ENCODE data around the gene DKKL1.
"Not testable (repeated sequence)": the region's sequence is repeated elsewhere in the genome, so short reads cannot be mapped to it uniquely, and the experiment has no call there.

DKKL1 gene

DNA sequence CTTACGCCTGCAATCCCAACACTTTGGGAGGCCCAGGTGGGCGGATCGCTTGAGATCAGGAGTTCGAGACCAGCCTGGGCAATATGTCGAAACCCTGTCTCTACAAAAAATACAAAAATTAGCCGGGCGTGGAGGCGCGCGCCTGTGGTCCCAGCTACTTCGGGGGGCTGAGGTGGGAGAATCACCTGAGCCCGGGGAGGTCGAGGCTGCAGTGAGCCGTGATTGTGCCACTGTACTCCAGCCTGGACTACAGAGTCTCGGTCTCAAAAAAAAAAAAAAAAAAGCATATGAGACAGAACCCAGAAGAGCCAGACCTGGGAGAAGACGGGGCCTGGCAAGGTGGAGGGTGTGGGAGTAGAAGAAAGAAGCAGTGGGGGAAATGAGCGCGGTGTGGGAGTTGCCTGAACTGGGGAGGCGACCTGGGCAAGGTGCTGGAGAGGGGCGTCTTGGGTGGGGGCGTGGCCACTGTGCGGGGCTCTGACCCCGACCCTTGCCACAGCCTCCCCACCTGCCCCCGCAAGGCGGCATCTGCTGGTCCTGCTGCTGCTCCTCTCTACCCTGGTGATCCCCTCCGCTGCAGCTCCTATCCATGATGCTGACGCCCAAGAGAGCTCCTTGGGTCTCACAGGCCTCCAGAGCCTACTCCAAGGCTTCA lies 533 bp downstream of the DKKL1 start:
- H3K36me3 ChIP-seq: no peaks in the 10 kb centered on the region
- no peak overlapping the region for H3K27ac ChIP-seq
- peak overlapping the region in 1 of 2 experiments; percentile 7 for H3K4me3 ChIP-seq (ENCODE audit: low read depth in 1 of 2, low read length in 1 of 2)
- TF ChIP-seq, protein P1, sequence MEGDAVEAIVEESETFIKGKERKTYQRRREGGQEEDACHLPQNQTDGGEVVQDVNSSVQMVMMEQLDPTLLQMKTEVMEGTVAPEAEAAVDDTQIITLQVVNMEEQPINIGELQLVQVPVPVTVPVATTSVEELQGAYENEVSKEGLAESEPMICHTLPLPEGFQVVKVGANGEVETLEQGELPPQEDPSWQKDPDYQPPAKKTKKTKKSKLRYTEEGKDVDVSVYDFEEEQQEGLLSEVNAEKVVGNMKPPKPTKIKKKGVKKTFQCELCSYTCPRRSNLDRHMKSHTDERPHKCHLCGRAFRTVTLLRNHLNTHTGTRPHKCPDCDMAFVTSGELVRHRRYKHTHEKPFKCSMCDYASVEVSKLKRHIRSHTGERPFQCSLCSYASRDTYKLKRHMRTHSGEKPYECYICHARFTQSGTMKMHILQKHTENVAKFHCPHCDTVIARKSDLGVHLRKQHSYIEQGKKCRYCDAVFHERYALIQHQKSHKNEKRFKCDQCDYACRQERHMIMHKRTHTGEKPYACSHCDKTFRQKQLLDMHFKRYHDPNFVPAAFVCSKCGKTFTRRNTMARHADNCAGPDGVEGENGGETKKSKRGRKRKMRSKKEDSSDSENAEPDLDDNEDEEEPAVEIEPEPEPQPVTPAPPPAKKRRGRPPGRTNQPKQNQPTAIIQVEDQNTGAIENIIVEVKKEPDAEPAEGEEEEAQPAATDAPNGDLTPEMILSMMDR (IDR thresholded peaks at IDR 0.05): no peak
- peaks cover 76% of the 10 kb centered on the region for H3K27me3 ChIP-seq
- H3K9me3 ChIP-seq: no peaks in the 10 kb centered on the region
- H3K4me1 ChIP-seq (ENCODE audit: control insufficient read depth in 1 of 2, insufficient read depth in 1 of 2, low read depth in 1 of 2, low read length in 1 of 2): peaks cover 7 to 21% of the 10 kb centered on the region in 2 experiments

DNA sequence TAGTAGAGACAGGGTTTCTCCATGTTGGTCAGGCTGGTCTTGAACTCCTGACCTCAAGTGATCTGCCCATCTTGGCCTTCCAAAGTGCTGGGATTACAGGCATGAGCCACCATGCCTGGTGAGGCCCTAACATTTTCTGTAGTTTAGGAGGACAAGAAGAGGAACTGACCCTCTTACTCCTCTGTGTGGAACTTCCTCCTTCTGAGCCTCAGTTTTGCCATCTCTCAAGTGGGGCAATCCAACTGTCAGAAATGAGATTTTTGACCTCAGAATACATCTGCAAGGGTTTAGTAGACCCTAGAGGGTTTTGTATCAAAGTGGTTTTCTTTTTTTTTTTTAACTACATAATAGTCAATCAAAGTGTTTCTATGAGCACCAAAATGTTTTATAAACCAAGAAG lies 2.4 kb downstream of the DKKL1 start:
- no peak overlapping the region for H3K27ac ChIP-seq

DNA sequence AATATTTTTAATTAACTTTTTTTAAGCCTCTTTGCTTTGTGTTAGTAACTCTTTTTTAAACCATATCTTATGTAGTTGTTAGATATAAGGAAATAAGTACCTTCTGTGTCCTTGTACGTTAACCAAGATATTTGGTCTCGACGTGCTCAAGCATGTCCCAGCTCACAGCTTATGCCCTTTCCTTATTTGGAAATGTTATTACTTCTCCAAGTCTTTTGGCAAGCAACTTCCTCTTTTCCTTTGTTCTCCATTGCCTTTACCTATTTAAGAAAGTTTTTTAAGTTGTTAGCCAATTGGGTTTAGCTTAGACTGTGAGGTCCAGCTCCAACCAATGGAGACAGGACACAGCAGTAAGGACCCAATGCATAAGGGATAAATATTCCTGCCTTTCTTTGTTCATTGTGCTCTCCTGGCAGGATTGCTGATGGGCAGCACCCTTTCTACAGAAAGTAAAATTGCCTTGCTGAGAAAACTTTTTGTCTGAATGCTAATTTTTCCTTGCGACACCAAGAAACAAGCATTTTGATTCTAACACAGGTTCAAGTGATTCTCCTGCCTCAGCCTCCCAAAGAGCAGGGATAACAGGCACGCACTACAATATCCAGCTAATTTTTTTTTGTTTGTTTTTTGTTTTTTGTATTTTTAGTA lies 5.2 kb downstream of the DKKL1 start:
- H3K36me3 ChIP-seq: no peaks in the 10 kb centered on the region
- H3K27ac ChIP-seq: no peak overlapping the region
- H3K4me1 ChIP-seq (ENCODE audit: control insufficient read depth in 1 of 2, insufficient read depth in 1 of 2, low read depth in 1 of 2, low read length in 1 of 2): peaks cover 2 to 3% of the 10 kb centered on the region in 2 experiments
- H3K9me3 ChIP-seq: peaks cover 3% of the 10 kb centered on the region
- H3K27me3 ChIP-seq: peaks cover 30% of the 10 kb centered on the region
- TF ChIP-seq, protein P1 (IDR thresholded peaks at IDR 0.05): no peak
- H3K4me3 ChIP-seq (ENCODE audit: low read depth in 1 of 2, low read length in 1 of 2): no peak overlapping the region

More for the DNA sequence above, 2.4 kb downstream of the DKKL1 start:
- Histone ChIP-seq H3K4me3 (ENCODE audit: low read depth in 1 of 2, low read length in 1 of 2) (no peak overlapping the region), H3K36me3 (no peaks in the 10 kb centered on the region), H3K9me3 (peaks cover 3% of the 10 kb centered on the region), H3K27me3 (peaks cover 57% of the 10 kb centered on the region), H3K4me1 (ENCODE audit: control insufficient read depth in 1 of 2, insufficient read depth in 1 of 2, low read depth in 1 of 2, low read length in 1 of 2) (peaks cover 7 to 21% of the 10 kb centered on the region in 2 experiments)
- TF ChIP-seq, protein P1 (IDR thresholded peaks at IDR 0.05): no peak

DNA sequence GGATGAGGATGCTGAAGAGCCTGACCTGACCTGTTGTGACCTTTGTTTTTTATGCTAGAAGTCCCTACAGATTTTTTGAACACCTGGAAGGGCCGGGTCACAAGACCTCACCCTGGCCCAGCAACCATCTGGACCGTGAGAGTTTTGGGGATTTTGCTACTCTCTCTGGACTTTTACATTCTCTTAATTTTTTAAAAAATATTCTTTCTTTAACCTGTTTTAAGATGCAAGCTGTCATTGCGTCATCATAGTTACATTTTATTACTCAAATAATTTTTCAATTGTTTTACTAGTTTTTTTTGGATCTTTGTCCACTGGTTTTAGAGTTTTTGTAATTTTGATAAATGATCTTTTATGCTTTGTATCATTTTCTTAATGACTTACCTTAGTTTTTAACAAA lies 7.5 kb downstream of the DKKL1 start:
- TF ChIP-seq, protein P1 (IDR thresholded peaks at IDR 0.05): no peak
- Histone ChIP-seq H3K4me1 (ENCODE audit: control insufficient read depth in 1 of 2, insufficient read depth in 1 of 2, low read depth in 1 of 2, low read length in 1 of 2) (no peaks in the 10 kb centered on the region), H3K27me3 (peaks cover 7% of the 10 kb centered on the region), H3K36me3 (no peaks in the 10 kb centered on the region), H3K27ac (no peak overlapping the region), H3K4me3 (ENCODE audit: low read depth in 1 of 2, low read length in 1 of 2) (no peak overlapping the region), H3K9me3 (peaks cover 3% of the 10 kb centered on the region)

DNA sequence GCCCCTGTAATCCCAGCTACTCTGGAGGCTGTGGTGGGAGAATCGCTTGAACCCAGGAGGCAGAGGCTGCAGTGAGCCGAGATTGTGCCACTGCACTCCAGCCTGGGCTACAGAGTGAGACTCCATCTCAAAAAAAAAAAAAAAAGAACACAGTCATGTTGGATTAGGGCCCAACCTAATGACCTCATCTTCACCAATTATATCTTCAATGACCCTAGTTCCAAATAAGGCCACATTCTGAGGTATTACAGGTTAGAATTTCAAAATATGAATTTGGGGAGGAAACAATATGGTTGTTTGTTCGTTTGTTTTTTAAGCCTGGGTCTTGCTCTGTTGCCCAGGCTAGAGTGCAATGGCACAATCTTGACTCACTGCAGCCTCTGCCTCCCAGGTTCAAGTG lies 9.5 kb downstream of the DKKL1 start:
- H3K9me3 ChIP-seq; H3K36me3 ChIP-seq; H3K27ac ChIP-seq; H3K4me1 ChIP-seq (ENCODE audit: control insufficient read depth in 1 of 2, insufficient read depth in 1 of 2, low read depth in 1 of 2, low read length in 1 of 2); H3K27me3 ChIP-seq; H3K4me3 ChIP-seq (ENCODE audit: low read depth in 1 of 2, low read length in 1 of 2): not testable (repeated sequence)

DNA sequence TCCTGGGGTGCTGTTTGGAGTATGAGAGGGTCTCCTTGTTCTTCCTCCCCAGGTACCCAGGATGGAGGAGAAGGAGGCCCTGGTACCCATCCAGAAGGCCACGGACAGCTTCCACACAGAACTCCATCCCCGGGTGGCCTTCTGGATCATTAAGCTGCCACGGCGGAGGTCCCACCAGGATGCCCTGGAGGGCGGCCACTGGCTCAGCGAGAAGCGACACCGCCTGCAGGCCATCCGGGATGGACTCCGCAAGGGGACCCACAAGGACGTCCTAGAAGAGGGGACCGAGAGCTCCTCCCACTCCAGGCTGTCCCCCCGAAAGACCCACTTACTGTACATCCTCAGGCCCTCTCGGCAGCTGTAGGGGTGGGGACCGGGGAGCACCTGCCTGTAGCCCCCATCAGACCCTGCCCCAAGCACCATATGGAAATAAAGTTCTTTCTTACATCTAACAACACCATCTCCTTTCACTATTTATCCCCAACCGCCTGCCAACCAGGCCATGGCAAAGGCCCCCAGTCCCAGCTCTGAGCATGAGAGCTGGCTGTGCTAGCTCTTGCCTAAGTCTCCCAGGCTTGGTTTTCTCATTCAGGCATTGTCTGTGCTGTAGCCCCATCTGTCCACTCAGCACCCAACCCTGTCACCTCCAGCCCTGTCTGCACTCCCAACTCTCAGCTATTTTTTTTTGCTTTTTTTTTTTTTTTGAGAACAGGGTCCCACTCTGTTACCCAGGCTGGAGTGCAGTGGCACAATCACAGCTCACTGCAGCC lies 11.2 kb downstream of the DKKL1 start:
- no peak overlapping the region for H3K27ac ChIP-seq
- TF ChIP-seq, protein P1 (IDR thresholded peaks at IDR 0.05): no peak
- H3K27me3 ChIP-seq: no peaks in the 10 kb centered on the region
- H3K9me3 ChIP-seq: no peaks in the 10 kb centered on the region
- no peaks in the 10 kb centered on the region for H3K36me3 ChIP-seq
- no peak overlapping the region for H3K4me3 ChIP-seq (ENCODE audit: low read depth in 1 of 2, low read length in 1 of 2)
- no peaks in the 10 kb centered on the region for H3K4me1 ChIP-seq (ENCODE audit: control insufficient read depth in 1 of 2, insufficient read depth in 1 of 2, low read depth in 1 of 2, low read length in 1 of 2)
